Panc1 (cell line): Measurements from ENCODE around the gene NTRK3. TPM values are rescaled to one million over a fixed set of nuclear protein-coding genes. Genes with fewer than 3 reads are reported as not detected.

ENCODE experiments used
- ATAC-seq: fragments of 200-7000 bp; cut with Tn5 transposase; 2 replicates; pipeline ENCODE4 v1.9.1; 2020; ENCODE audit warnings: mild to moderate bottlenecking, moderate library complexity
- BruUV-seq: library from RNA; stranded (reverse); fragments of 400-500 nt; replicated peaks from 2 replicates; lab custom pipeline; 2021; lab: Mats Ljungman, UMichigan
- CTCF ChIA-PET: fragments of 300-600 bp; sonication (Branson Sonifier 250); formaldehyde crosslinking; loops from one replicate; lab custom pipeline; 2022; ENCODE audit warnings: antibody characterized with exemption; lab: Charles Lee
- POLR2A ChIA-PET: fragments of 300-600 bp; sonication (Branson Sonifier 250); formaldehyde crosslinking; loops from one replicate; lab custom pipeline; 2022; ENCODE audit warnings: antibody characterized with exemption; lab: Charles Lee
- DNase-seq: peaks from one replicate; pipeline ENCODE4 v3.0.0-alpha.2; 2010; ENCODE audit warnings: low read depth, low spot score
- H3K27ac ChIP-seq: 2 replicates; pipeline ENCODE4 v1.5.1; 2011; ENCODE audit warnings: mild to moderate bottlenecking, low read length, inconsistent platforms
- H3K27me3 ChIP-seq: fragments of 200-500 bp; sonication (Bioruptor generic); 2 replicates; pipeline ENCODE4 v1.6.0; 2014; ENCODE audit warnings: low read length, inconsistent platforms; ENCODE audit not compliant: control insufficient read depth, insufficient read depth
- H3K36me3 ChIP-seq: fragments of 200-500 bp; sonication (Bioruptor generic); 2 replicates; pipeline ENCODE4 v1.5.1; 2014; ENCODE audit warnings: inconsistent platforms, mild to moderate bottlenecking, low read length, moderate library complexity; ENCODE audit not compliant: control insufficient read depth, insufficient read depth
- H3K4me1 ChIP-seq: 2 replicates; pipeline ENCODE4 v1.5.1; 2011; ENCODE audit warnings: inconsistent platforms, mild to moderate bottlenecking, low read length, moderate library complexity; ENCODE audit not compliant: control insufficient read depth, insufficient read depth
- H3K4me3 ChIP-seq, 2 experiments: 2 replicates each; pipeline ENCODE4 v1.5.1; 2011 to 2012; ENCODE audit warnings: low read depth in 2 of 2, low read length in 2 of 2, mild to moderate bottlenecking in 2 of 2, inconsistent platforms in 1 of 2, moderate library complexity in 1 of 2
- H3K9me3 ChIP-seq: fragments of 200-500 bp; sonication (Bioruptor generic); 2 replicates; pipeline ENCODE4 v1.5.1; 2014; ENCODE audit warnings: low read depth, mild to moderate bottlenecking, inconsistent platforms, low read length, moderate library complexity; ENCODE audit not compliant: control insufficient read depth, insufficient read depth
- POLR2AphosphoS5 ChIP-seq: IDR thresholded peaks from 2 replicates; pipeline ENCODE4 v1.6.1; 2012; ENCODE audit warnings: mild to moderate bottlenecking, low read depth, low read length, moderate library complexity
- SIN3A ChIP-seq: IDR thresholded peaks from 2 replicates; pipeline ENCODE4 v1.6.1; 2012; ENCODE audit warnings: low read depth, mild to moderate bottlenecking, low read length, moderate library complexity, borderline replicate concordance; ENCODE audit not compliant: insufficient read depth
- TCF7L2 ChIP-seq: IDR thresholded peaks from 2 replicates; pipeline ENCODE4 v1.6.1; 2011; ENCODE audit warnings: mild to moderate bottlenecking, low read depth, low read length, inconsistent platforms
- in situ Hi-C: cut with HindIII; loops from 2 replicates; pipeline ENCODE4 v1.10.0; 2016; ENCODE audit warnings: low sequenced_read_pairs, low pct_unique_long_range_greater_than_20kb
- intact Hi-C: fragments of 100-400 bp; cut with micrococcal nuclease; formaldehyde crosslinking; loops from one replicate; pipeline ENCODE4 v1.10.0; 2022; ENCODE audit not compliant: unreplicated experiment
- total RNA-seq: library from RNA; stranded (reverse); gene quantifications from one replicate; pipeline ENCODE4 v1.2.1, GENCODE V29; 2021; ENCODE audit not compliant: unreplicated experiment
- TF ChIP-seq, protein P1 (sequence below), 2 experiments: IDR thresholded peaks; 2 replicates each; pipeline ENCODE4 v1.6.1; 2011 to 2012; ENCODE audit warnings: low read depth in 2 of 2, control low read depth in 1 of 2, low read length in 1 of 2, mild to moderate bottlenecking in 1 of 2, moderate library complexity in 1 of 2; ENCODE audit not compliant: insufficient read depth in 1 of 2
- TF ChIP-seq, protein P2 (sequence below): fragments of 450-650 bp; IDR thresholded peaks from 2 replicates; pipeline ENCODE4 v1.5.1; 2017; ENCODE audit warnings: mild to moderate bottlenecking

Gene NTRK3
- total RNA-seq, 1 experiment from 2014 or later: not detected

DNA sequence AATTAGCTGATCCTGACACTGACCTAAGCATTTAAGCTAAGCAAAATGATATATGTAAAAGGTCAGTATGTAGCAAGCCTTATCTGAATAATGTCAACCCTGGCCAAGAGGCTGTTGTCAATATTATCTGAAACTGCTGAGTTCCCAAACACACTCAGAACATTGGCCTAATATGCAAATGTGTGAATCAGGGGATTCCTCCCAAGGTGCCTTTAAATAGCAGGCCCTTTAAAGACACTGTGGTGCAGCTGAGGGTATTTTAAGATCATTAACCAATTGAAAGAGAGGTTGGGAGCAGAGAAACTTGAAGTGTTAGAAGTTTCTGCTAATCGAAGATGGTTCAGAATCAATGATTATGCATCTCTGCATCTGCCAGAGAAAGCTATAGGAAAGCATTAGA is 207.0 kb downstream of the NTRK3 start:
- no TSS peak for BruUV-seq
- DNase-seq (no peak), ATAC-seq (no peak)
- Histone ChIP-seq H3K36me3 (no peaks in the 10 kb centered on the region), H3K27me3 (no peaks in the 10 kb centered on the region; the same call in 1 of the 2 replicates), H3K4me3 (no peak overlapping the region), H3K27ac (no peak overlapping the region), H3K9me3 (no peaks in the 10 kb centered on the region), H3K4me1 (no peaks in the 10 kb centered on the region)
- in situ Hi-C loops (no loop called here), intact Hi-C loops (no loop called here)
- TF ChIP-seq, protein P1, sequence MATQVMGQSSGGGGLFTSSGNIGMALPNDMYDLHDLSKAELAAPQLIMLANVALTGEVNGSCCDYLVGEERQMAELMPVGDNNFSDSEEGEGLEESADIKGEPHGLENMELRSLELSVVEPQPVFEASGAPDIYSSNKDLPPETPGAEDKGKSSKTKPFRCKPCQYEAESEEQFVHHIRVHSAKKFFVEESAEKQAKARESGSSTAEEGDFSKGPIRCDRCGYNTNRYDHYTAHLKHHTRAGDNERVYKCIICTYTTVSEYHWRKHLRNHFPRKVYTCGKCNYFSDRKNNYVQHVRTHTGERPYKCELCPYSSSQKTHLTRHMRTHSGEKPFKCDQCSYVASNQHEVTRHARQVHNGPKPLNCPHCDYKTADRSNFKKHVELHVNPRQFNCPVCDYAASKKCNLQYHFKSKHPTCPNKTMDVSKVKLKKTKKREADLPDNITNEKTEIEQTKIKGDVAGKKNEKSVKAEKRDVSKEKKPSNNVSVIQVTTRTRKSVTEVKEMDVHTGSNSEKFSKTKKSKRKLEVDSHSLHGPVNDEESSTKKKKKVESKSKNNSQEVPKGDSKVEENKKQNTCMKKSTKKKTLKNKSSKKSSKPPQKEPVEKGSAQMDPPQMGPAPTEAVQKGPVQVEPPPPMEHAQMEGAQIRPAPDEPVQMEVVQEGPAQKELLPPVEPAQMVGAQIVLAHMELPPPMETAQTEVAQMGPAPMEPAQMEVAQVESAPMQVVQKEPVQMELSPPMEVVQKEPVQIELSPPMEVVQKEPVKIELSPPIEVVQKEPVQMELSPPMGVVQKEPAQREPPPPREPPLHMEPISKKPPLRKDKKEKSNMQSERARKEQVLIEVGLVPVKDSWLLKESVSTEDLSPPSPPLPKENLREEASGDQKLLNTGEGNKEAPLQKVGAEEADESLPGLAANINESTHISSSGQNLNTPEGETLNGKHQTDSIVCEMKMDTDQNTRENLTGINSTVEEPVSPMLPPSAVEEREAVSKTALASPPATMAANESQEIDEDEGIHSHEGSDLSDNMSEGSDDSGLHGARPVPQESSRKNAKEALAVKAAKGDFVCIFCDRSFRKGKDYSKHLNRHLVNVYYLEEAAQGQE (IDR thresholded peaks at IDR 0.05; ENCODE audit: insufficient read depth in 1 of 2, low read depth in 2 of 2, low read length in 1 of 2): no peak
- TF ChIP-seq SIN3A (no peak), POLR2AphosphoS5 (no peak), TCF7L2 (no peak)
- TF ChIP-seq, protein P2, sequence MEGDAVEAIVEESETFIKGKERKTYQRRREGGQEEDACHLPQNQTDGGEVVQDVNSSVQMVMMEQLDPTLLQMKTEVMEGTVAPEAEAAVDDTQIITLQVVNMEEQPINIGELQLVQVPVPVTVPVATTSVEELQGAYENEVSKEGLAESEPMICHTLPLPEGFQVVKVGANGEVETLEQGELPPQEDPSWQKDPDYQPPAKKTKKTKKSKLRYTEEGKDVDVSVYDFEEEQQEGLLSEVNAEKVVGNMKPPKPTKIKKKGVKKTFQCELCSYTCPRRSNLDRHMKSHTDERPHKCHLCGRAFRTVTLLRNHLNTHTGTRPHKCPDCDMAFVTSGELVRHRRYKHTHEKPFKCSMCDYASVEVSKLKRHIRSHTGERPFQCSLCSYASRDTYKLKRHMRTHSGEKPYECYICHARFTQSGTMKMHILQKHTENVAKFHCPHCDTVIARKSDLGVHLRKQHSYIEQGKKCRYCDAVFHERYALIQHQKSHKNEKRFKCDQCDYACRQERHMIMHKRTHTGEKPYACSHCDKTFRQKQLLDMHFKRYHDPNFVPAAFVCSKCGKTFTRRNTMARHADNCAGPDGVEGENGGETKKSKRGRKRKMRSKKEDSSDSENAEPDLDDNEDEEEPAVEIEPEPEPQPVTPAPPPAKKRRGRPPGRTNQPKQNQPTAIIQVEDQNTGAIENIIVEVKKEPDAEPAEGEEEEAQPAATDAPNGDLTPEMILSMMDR: no peak
- ChIA-PET CTCF (no interaction called here), POLR2A (no interaction called here)

DNA sequence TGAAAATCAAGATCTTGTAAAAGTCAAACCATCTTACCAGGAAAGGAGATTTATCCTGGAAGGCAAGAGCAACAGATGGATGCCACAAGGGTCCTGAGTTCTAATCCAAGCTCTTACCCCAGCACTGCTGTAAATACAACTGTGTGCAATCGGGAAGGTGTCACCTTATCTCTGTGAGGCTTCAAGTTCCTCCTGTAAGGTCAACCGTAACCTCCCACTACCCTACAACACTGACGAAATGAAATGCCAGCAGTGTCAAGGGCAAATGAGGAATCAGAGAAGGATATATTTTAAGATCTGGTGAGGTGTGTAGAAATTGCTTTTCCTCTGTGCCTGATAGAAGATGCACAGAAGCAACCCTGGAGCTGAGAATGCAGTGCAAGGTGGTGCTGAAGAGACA is 207.8 kb downstream of the NTRK3 start:
- Histone ChIP-seq H3K4me1 (no peaks in the 10 kb centered on the region), H3K27me3 (no peaks in the 10 kb centered on the region), H3K27ac (no peak overlapping the region), H3K9me3 (no peaks in the 10 kb centered on the region), H3K4me3 (no peak overlapping the region), H3K36me3 (no peaks in the 10 kb centered on the region)
- in situ Hi-C loops: no loop called here
- ChIA-PET CTCF (no interaction called here), POLR2A (no interaction called here)
- TF ChIP-seq, protein P2: no peak
- TF ChIP-seq TCF7L2: no peak
- no peak for TF ChIP-seq POLR2AphosphoS5
- TF ChIP-seq SIN3A: no peak
- TF ChIP-seq, protein P1 (IDR thresholded peaks at IDR 0.05; ENCODE audit: insufficient read depth in 1 of 2, low read depth in 2 of 2, low read length in 1 of 2): no peak
- no TSS peak for BruUV-seq
- no peak for DNase-seq
- intact Hi-C loops: no loop called here
- ATAC-seq: no peak
